HepG2 (cell line): ENCODE measurements around the gene ALDH1A1. TPM values are rescaled to one million over a fixed set of nuclear protein-coding genes. Genes with fewer than 3 reads are reported as not detected.

ENCODE experiments used
- CEBPG ChIP-seq: IDR thresholded peaks from 2 replicates; pipeline ENCODE4 v1.6.1; 2016
- FOXK1 ChIP-seq: sonication (generic); formaldehyde crosslinking; IDR thresholded peaks from 2 replicates; pipeline ENCODE4 v1.4.0; 2020; ENCODE audit warnings: low read depth, missing genetic modification reagents, borderline replicate concordance
- HMG20B ChIP-seq: conservative IDR thresholded peaks from 2 replicates; pipeline ENCODE4 v1.6.1; 2016; ENCODE audit warnings: missing genetic modification reagents, missing compliant biosample characterization
- MED1 ChIP-seq: sonication (generic); formaldehyde crosslinking; IDR thresholded peaks from 2 replicates; pipeline ENCODE4 v1.4.0; 2020; ENCODE audit warnings: missing genetic modification reagents
- SIX1 ChIP-seq: sonication (generic); formaldehyde crosslinking; IDR thresholded peaks from 2 replicates; pipeline ENCODE4 v1.4.0; 2020; ENCODE audit warnings: missing genetic modification reagents, borderline replicate concordance
- SMAD1 ChIP-seq: sonication (generic); formaldehyde crosslinking; IDR thresholded peaks from 2 replicates; pipeline ENCODE4 v1.4.0; 2020; ENCODE audit warnings: missing genetic modification reagents, low read depth, mild to moderate bottlenecking, borderline replicate concordance
- THAP11 ChIP-seq: IDR thresholded peaks from 2 replicates; pipeline ENCODE4 v1.6.1; 2016; ENCODE audit warnings: missing biosample characterization, missing genetic modification reagents
- ZNF17 ChIP-seq: sonication (generic); formaldehyde crosslinking; IDR thresholded peaks from 2 replicates; pipeline ENCODE4 v1.5.0; 2020; ENCODE audit warnings: mild to moderate bottlenecking, missing genetic modification reagents
- ZNF256 ChIP-seq: sonication (generic); formaldehyde crosslinking; conservative IDR thresholded peaks from 2 replicates; pipeline ENCODE4 v1.4.0; 2020; ENCODE audit warnings: missing genetic modification reagents
- ZNF547 ChIP-seq: sonication (generic); formaldehyde crosslinking; IDR thresholded peaks from 2 replicates; pipeline ENCODE4 v1.5.1; 2020; ENCODE audit warnings: mild to moderate bottlenecking, missing genetic modification reagents
- ZNF562 ChIP-seq: sonication (generic); formaldehyde crosslinking; IDR thresholded peaks from 2 replicates; pipeline ENCODE4 v1.8.0; 2022; ENCODE audit warnings: missing genetic modification reagents, borderline replicate concordance
- ZNF83 ChIP-seq: sonication (generic); formaldehyde crosslinking; IDR thresholded peaks from 2 replicates; pipeline ENCODE4 v1.4.0; 2020; ENCODE audit warnings: missing genetic modification reagents, mild to moderate bottlenecking, borderline replicate concordance
- polyA plus RNA-seq, 8 experiments: library from polyadenylated mRNA; depleted of rRNA in 3 of 8; stranded (reverse) in 7 of 8; unstranded in 1 of 8; fragments of >200 nt; fragmentation: Illumina TruSeq in 4 of 8; extraction: Trizol in 4 of 8; gene quantifications; 2 replicates each; pipeline versions ENCODE4 v1.2.1 to v1.2.3, GENCODE V29; 2011 to 2016; ENCODE audit warnings: low read depth in 4 of 8, missing spikeins in 1 of 8, mixed read lengths in 1 of 8; ENCODE audit not compliant: insufficient read depth in 1 of 8
- total RNA-seq, 5 experiments: library from RNA; depleted of rRNA; stranded (reverse); fragments of >200 nt; fragmentation: Illumina TruSeq; extraction: Trizol; gene quantifications; 2 replicates each; pipeline ENCODE4 v1.2.3, GENCODE V29; 2016; ENCODE audit warnings: low read depth in 1 of 5
- TF ChIP-seq, protein P1 (sequence below): sonication (generic); formaldehyde crosslinking; IDR thresholded peaks from 2 replicates; pipeline ENCODE4 v1.4.0; 2020; ENCODE audit warnings: mild to moderate bottlenecking, low read depth, missing genetic modification reagents
- TF ChIP-seq, protein P2 (sequence below): sonication (generic); formaldehyde crosslinking; IDR thresholded peaks from 2 replicates; pipeline ENCODE4 v1.4.0; 2020; ENCODE audit warnings: mild to moderate bottlenecking, missing genetic modification reagents
- TF ChIP-seq, protein P3 (sequence below): sonication (generic); formaldehyde crosslinking; IDR thresholded peaks from 2 replicates; pipeline ENCODE4 v1.5.0; 2020; ENCODE audit warnings: mild to moderate bottlenecking, low read depth, missing genetic modification reagents, borderline replicate concordance
- TF ChIP-seq, protein P4 (sequence below): sonication (generic); formaldehyde crosslinking; IDR thresholded peaks from 2 replicates; pipeline ENCODE4 v1.4.0; 2020; ENCODE audit warnings: missing genetic modification reagents, mild to moderate bottlenecking, borderline replicate concordance
- TF ChIP-seq, protein P5 (sequence below): sonication (generic); formaldehyde crosslinking; IDR thresholded peaks from 2 replicates; pipeline ENCODE4 v1.9.0; 2022; ENCODE audit warnings: missing genetic modification reagents, mild to moderate bottlenecking, borderline replicate concordance
- TF ChIP-seq, protein P6 (sequence below): IDR thresholded peaks from 2 replicates; pipeline ENCODE4 v1.6.1; 2018; ENCODE audit warnings: missing genetic modification reagents, mild to moderate bottlenecking, missing compliant biosample characterization
- TF ChIP-seq, protein P7 (sequence below): sonication (generic); formaldehyde crosslinking; IDR thresholded peaks from 2 replicates; pipeline ENCODE4 v1.5.1; 2020; ENCODE audit warnings: missing genetic modification reagents, mild to moderate bottlenecking, borderline replicate concordance

Gene ALDH1A1
- total and polyA plus RNA-seq, 2 of the 13 experiments (the other 11 are each of a cell fraction or from before 2014, with no cell fraction given) = 88.2 to 439 TPM

DNA sequence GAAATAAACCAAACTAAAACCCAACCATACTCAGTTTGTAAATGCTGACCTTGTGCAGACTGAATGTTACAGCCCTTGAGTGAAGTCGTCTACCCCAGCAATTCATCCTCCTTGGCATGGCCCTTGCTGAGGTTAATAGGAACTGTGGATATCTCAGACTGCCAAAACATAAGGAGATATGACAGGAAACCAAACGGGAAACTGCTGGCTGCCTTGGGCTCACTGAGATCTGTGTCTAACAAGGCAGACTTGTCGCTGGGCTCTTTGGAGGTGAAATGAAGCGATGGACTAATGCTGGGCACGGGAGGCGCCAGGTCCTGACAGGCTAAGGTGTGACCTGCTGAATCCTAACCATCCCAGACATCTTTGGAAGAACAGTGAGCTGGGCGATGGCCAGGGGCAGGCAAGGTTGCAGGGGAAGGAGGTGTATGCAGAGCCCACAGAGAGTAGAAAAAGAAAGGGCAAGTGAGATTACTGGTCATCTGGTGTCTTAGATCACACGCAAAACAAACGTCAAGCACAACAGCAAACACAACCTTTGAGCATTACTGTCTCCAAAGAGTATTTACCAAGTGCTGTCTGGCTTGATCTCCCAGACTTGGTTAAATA is 44.6 kb upstream of the ALDH1A1 start (continued):
- TF ChIP-seq THAP11 (CRISPR knock-in tag) (peak; percentile 52; the same call in 1 of the 2 replicates), MED1 (peak; percentile 88), HMG20B (CRISPR knock-in tag) (no peak; the same call in 1 of the 2 replicates), SMAD1 (CRISPR knock-in tag) (no peak), ZNF256 (CRISPR knock-in tag) (no peak), CEBPG (peak; percentile 46), ZNF17 (CRISPR knock-in tag) (no peak), SIX1 (CRISPR knock-in tag) (peak; percentile 67; the same call in 1 of the 2 replicates), FOXK1 (CRISPR knock-in tag) (peak; percentile 78; the same call in 1 of the 2 replicates), ZNF83 (no peak), ZNF562 (CRISPR knock-in tag) (no peak), ZNF547 (CRISPR knock-in tag) (no peak)
- TF ChIP-seq, protein P1, sequence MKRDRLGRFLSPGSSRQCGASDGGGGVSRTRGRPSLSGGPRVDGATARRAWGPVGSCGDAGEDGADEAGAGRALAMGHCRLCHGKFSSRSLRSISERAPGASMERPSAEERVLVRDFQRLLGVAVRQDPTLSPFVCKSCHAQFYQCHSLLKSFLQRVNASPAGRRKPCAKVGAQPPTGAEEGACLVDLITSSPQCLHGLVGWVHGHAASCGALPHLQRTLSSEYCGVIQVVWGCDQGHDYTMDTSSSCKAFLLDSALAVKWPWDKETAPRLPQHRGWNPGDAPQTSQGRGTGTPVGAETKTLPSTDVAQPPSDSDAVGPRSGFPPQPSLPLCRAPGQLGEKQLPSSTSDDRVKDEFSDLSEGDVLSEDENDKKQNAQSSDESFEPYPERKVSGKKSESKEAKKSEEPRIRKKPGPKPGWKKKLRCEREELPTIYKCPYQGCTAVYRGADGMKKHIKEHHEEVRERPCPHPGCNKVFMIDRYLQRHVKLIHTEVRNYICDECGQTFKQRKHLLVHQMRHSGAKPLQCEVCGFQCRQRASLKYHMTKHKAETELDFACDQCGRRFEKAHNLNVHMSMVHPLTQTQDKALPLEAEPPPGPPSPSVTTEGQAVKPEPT = no peak
- TF ChIP-seq, protein P2, sequence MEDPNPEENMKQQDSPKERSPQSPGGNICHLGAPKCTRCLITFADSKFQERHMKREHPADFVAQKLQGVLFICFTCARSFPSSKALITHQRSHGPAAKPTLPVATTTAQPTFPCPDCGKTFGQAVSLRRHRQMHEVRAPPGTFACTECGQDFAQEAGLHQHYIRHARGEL (CRISPR knock-in tag) = no peak
- TF ChIP-seq, protein P3, sequence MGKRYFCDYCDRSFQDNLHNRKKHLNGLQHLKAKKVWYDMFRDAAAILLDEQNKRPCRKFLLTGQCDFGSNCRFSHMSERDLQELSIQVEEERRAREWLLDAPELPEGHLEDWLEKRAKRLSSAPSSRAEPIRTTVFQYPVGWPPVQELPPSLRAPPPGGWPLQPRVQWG (CRISPR knock-in tag) = no peak
- TF ChIP-seq, protein P4, sequence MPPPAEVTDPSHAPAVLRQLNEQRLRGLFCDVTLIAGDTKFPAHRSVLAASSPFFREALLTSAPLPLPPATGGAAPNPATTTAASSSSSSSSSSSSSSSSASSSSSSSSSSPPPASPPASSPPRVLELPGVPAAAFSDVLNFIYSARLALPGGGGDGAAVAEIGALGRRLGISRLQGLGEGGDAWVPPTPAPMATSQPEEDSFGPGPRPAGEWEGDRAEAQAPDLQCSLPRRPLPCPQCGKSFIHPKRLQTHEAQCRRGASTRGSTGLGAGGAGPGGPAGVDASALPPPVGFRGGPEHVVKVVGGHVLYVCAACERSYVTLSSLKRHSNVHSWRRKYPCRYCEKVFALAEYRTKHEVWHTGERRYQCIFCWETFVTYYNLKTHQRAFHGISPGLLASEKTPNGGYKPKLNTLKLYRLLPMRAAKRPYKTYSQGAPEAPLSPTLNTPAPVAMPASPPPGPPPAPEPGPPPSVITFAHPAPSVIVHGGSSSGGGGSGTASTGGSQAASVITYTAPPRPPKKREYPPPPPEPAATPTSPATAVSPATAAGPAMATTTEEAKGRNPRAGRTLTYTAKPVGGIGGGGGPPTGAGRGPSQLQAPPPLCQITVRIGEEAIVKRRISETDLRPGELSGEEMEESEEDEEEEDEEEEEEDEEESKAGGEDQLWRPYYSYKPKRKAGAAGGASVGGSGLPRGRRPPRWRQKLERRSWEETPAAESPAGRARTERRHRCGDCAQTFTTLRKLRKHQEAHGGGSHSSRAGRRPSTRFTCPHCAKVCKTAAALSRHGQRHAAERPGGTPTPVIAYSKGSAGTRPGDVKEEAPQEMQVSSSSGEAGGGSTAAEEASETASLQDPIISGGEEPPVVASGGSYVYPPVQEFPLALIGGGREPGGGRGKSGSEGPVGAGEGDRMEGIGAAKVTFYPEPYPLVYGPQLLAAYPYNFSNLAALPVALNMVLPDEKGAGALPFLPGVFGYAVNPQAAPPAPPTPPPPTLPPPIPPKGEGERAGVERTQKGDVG (CRISPR knock-in tag) = no peak
- TF ChIP-seq, protein P5, sequence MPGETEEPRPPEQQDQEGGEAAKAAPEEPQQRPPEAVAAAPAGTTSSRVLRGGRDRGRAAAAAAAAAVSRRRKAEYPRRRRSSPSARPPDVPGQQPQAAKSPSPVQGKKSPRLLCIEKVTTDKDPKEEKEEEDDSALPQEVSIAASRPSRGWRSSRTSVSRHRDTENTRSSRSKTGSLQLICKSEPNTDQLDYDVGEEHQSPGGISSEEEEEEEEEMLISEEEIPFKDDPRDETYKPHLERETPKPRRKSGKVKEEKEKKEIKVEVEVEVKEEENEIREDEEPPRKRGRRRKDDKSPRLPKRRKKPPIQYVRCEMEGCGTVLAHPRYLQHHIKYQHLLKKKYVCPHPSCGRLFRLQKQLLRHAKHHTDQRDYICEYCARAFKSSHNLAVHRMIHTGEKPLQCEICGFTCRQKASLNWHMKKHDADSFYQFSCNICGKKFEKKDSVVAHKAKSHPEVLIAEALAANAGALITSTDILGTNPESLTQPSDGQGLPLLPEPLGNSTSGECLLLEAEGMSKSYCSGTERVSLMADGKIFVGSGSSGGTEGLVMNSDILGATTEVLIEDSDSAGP = peak; percentile 64; the same call in 1 of the 2 replicates
- TF ChIP-seq, protein P6, sequence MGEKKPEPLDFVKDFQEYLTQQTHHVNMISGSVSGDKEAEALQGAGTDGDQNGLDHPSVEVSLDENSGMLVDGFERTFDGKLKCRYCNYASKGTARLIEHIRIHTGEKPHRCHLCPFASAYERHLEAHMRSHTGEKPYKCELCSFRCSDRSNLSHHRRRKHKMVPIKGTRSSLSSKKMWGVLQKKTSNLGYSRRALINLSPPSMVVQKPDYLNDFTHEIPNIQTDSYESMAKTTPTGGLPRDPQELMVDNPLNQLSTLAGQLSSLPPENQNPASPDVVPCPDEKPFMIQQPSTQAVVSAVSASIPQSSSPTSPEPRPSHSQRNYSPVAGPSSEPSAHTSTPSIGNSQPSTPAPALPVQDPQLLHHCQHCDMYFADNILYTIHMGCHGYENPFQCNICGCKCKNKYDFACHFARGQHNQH (CRISPR knock-in tag) = peak; percentile 51; the same call in 1 of the 2 replicates
- TF ChIP-seq, protein P7, sequence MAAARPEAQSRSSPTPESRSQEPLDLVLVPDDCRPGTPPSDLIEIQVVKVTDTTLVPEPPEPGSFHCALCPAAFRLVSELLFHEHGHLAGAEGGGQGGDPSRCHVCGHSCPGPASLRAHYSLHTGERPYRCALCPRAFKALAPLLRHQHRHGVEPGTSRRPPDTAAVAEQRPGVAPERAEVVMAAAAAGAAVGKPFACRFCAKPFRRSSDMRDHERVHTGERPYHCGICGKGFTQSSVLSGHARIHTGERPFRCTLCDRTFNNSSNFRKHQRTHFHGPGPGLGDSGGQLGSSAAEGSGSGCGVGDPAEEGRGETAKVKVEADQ (CRISPR knock-in tag) = no peak
